H1 (cell line): ENCODE data around the gene MSMP. TPM values are rescaled to one million over a fixed set of nuclear protein-coding genes. Genes with fewer than 3 reads are reported as not detected.

Experiments used
- CTCF ChIP-seq, 3 experiments: IDR thresholded peaks; 1 replicate in 2 of 3; 2 replicates in 1 of 3; pipeline versions ENCODE4 v1.5.1 to v1.6.1; 2011; ENCODE audit warnings: low read length in 3 of 3, mild to moderate bottlenecking in 3 of 3, inconsistent platforms in 2 of 3, low read depth in 1 of 3, moderate library complexity in 1 of 3; ENCODE audit not compliant: insufficient read depth in 1 of 3; ENCODE audit errors: control extremely low read depth in 1 of 3
- polyA plus RNA-seq, 7 experiments: library from polyadenylated mRNA; depleted of rRNA in 3 of 7; stranded (reverse) in 5 of 7; unstranded in 2 of 7; fragments of >200 nt in 5 of 7; fragments of 200-250 nt in 2 of 7; gene quantifications; 1 replicate in 5 of 7; 2 replicates in 1 of 7; 4 replicates in 1 of 7; pipeline versions ENCODE4 v1.2.1 to v1.2.3, GENCODE V29; 2011 to 2013; ENCODE audit warnings: missing spikeins in 2 of 7, mixed read lengths in 2 of 7
- total RNA-seq: library from RNA; stranded (reverse); fragmentation: NEBNext Ultra II Directional; extraction: Animal tissue kit (Norgen Biotek cat#: 25700); gene quantifications from 2 replicates; pipeline ENCODE4 v1.2.1, GENCODE V29; 2021

MSMP gene
- total and polyA plus RNA-seq, 2 of the 8 experiments (the other 6 are each of a cell fraction or from before 2014, with no cell fraction given), result 0.53 TPM; not detected in 1

- TF ChIP-seq CTCF (IDR thresholded peaks at IDR 0.05; ENCODE audit: control extremely low read depth in 1 of 3, insufficient read depth in 1 of 3, low read depth in 1 of 3, low read length in 3 of 3), result no peak
These were observed 43.1 kb downstream of the MSMP start (continued) for GRCh38 chr9:35710818-35711500.
